GM12891 (cell line): ENCODE data around the gene PDXK.

Experiments
- DNase-seq: peaks from one replicate; pipeline ENCODE4 v3.0.0; 2011; ENCODE audit warnings: low spot score; ENCODE audit not compliant: insufficient read length
- FAIRE-seq: peaks from 2 replicates; lab custom pipeline; 2011; peaks lifted over from hg19 to GRCh38; lab: Jason Lieb, UNC
- PAX5 ChIP-seq: IDR thresholded peaks from 2 replicates; pipeline ENCODE4 v1.6.1; 2011; ENCODE audit warnings: low read length, moderate library complexity, mild to moderate bottlenecking; ENCODE audit not compliant: insufficient read depth, severe bottlenecking
- POLR2A ChIP-seq: IDR thresholded peaks from 2 replicates; pipeline ENCODE4 v1.6.1; 2011; ENCODE audit warnings: low read depth, low read length, control low read depth
- POLR2AphosphoS5 ChIP-seq: IDR thresholded peaks from 2 replicates; pipeline ENCODE4 v1.6.1; 2011; ENCODE audit warnings: low read depth, low read length, control low read depth
- POU2F2 ChIP-seq: IDR thresholded peaks from 2 replicates; pipeline ENCODE4 v1.6.1; 2011; ENCODE audit warnings: low read depth, mild to moderate bottlenecking, control low read depth, low read length, moderate library complexity
- SPI1 ChIP-seq: IDR thresholded peaks from 2 replicates; pipeline ENCODE4 v1.6.1; 2011; ENCODE audit warnings: low read depth, low read length, control low read depth
- TAF1 ChIP-seq: IDR thresholded peaks from 2 replicates; pipeline ENCODE4 v1.6.1; 2011; ENCODE audit warnings: low read depth, low read length, control low read depth

PDXK gene

GRCh38 chr21:43750339-43751033 is 31.6 kb downstream of the PDXK start:
- DNase-seq (no peak), FAIRE-seq (peak; percentile 57)
- TF ChIP-seq POU2F2 (0 out of 2 replicates have a peak, but pooled peaks have one; percentile 12), POLR2AphosphoS5 (0 out of 2 replicates have a peak, but pooled peaks have one; percentile 35), POLR2A (no peak; the same call in 1 of the 2 replicates), TAF1 (no peak), PAX5 (no peak), SPI1 (no peak)

DNA sequence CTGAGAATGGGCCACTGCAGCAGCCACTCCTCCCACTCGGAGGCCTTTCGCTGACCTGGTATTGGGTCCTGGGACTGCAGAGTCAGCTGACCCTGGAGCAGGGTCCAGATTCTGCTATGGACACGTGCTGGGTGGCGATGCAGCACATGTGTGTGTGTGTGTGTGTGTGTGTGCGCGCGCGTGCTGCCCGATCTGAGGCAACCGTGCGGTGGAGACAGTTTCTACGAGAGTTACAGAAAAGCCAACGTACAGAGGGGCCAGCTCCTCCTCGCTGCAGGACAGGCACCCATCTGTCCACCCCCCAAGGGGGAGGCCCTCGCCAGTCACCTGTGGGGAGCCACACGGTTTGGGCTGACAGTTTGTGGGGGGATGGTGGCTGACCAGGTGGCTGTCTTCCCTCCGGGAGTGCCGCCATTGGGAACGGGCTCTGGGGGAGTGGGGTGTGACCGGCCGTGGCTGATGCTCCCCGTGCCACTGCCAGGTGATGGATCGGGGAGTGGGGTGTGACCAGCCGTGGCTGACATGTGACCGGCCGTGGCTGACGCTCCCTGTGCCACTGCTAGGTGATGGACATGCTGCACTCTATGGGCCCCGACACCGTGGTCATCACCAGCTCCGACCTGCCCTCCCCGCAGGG is 33.1 kb downstream of the PDXK start:
- no peak for DNase-seq
- FAIRE-seq, result no peak
- TF ChIP-seq POU2F2 (no peak), PAX5 (no peak), SPI1 (no peak), POLR2A (no peak), POLR2AphosphoS5 (no peak), TAF1 (no peak)

GRCh38 chr21:43752758-43753438 is 34.0 kb downstream of the PDXK start:
- FAIRE-seq (peak; percentile 70), DNase-seq (no peak)
- no peak for TF ChIP-seq POLR2AphosphoS5
- no peak for TF ChIP-seq POU2F2
- no peak for TF ChIP-seq TAF1
- no peak for TF ChIP-seq PAX5
- no peak for TF ChIP-seq POLR2A
- no peak for TF ChIP-seq SPI1

DNA sequence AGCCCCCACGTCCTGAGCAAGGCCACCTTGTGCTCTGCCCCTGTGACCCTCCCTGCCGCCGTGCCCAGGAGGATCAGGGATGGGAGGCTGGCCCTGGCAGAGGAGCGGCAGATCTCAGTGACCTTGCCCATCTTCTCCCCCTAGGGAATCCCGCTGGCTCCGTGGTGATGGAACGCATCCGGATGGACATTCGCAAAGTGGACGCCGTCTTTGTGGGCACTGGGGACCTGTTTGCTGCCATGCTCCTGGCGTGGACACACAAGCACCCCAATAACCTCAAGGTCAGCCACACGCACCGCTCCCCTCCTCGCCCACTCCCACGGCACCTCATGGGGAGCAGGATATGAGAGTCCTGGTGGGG is 34.5 kb downstream of the PDXK start:
- DNase-seq (no peak), FAIRE-seq (no peak)
- TF ChIP-seq SPI1 (no peak), POLR2A (no peak), POU2F2 (no peak), PAX5 (no peak), POLR2AphosphoS5 (no peak), TAF1 (no peak)

- FAIRE-seq (no peak), DNase-seq (no peak)
- TF ChIP-seq POLR2AphosphoS5, result no peak
- 0 out of 2 replicates have a peak, but pooled peaks have one; percentile 4 for TF ChIP-seq SPI1
Observed at GRCh38 chr21:43754948-43755781, 36.2 kb downstream of the PDXK start.

- FAIRE-seq, result no peak
- TF ChIP-seq POU2F2, result no peak
- TF ChIP-seq POLR2AphosphoS5, result no peak
- TF ChIP-seq PAX5, result no peak
- no peak for TF ChIP-seq SPI1
- no peak for TF ChIP-seq TAF1
- TF ChIP-seq POLR2A, result no peak
- no peak for DNase-seq
Observed at GRCh38 chr21:43755820-43756594, 37.1 kb downstream of the PDXK start.

DNA sequence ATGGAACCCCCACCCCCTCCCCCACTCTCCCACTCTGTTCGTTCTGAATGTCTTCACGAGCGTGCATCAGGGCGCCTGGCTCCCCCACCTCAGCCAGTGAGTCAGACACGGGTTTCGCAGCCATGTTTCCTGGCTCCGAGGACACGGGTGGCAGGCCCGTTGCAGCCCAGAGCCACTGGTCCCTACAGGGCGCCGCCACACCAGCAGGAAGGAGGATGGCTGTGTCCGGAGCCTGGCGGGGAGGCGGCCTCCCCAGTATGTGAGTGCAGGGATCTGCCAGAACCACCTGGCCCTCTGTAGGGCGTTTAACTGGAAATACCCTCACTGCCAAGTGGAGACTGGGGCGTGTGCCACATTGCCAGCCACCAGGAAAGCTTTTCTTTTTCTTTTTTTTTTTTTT is 38.7 kb downstream of the PDXK start:
- TF ChIP-seq SPI1 (no peak), POLR2AphosphoS5 (no peak), POLR2A (no peak), PAX5 (no peak), TAF1 (no peak), POU2F2 (no peak)
- FAIRE-seq (no peak), DNase-seq (no peak)

DNA sequence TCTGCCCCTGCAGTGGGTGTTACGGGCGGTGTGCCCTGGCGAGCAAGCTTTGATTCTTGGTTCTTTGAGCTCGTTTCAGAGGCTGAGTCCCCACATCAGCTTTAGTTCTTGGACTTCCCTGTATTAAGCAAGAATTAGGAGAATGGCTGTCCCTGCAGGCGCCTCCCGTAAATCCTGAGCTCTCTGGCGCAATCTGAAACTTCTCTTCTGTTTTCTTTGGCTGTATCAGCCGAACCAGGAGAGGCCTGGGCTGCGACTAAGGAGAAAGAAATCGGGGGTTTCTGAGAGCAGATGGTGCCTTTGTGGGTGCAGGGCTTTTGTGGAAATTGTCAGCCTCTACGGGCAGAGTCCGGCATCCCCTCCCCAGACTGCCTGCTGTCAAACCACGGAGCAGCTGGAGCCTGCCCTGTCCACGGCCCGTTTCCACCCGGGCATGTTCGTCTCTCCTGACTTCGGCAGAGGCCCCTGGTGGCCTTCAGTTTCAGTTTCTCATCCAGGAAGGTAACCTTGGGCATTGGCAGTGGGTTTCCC is 39.2 kb downstream of the PDXK start:
- FAIRE-seq (no peak), DNase-seq (no peak)
- no peak for TF ChIP-seq PAX5
- TF ChIP-seq TAF1, result no peak
- TF ChIP-seq POLR2A, result no peak
- TF ChIP-seq SPI1, result no peak
- no peak for TF ChIP-seq POU2F2
- no peak for TF ChIP-seq POLR2AphosphoS5
